Loucy (cell line): ENCODE data around the gene MAP3K10.

Source experiments
- EZH2phosphoT487 ChIP-seq: fragments of 200-600 bp; IDR thresholded peaks from 2 replicates; pipeline ENCODE4 v1.6.1; 2018; ENCODE audit warnings: antibody characterized with exemption, mild to moderate bottlenecking, moderate library complexity, borderline replicate concordance
- TF ChIP-seq, protein P1 (sequence below): fragments of 200-600 bp; sonication (generic); conservative IDR thresholded peaks from 2 replicates; pipeline ENCODE4 v1.5.1; 2014; ENCODE audit warnings: mild to moderate bottlenecking, antibody characterized with exemption, low read length

DNA sequence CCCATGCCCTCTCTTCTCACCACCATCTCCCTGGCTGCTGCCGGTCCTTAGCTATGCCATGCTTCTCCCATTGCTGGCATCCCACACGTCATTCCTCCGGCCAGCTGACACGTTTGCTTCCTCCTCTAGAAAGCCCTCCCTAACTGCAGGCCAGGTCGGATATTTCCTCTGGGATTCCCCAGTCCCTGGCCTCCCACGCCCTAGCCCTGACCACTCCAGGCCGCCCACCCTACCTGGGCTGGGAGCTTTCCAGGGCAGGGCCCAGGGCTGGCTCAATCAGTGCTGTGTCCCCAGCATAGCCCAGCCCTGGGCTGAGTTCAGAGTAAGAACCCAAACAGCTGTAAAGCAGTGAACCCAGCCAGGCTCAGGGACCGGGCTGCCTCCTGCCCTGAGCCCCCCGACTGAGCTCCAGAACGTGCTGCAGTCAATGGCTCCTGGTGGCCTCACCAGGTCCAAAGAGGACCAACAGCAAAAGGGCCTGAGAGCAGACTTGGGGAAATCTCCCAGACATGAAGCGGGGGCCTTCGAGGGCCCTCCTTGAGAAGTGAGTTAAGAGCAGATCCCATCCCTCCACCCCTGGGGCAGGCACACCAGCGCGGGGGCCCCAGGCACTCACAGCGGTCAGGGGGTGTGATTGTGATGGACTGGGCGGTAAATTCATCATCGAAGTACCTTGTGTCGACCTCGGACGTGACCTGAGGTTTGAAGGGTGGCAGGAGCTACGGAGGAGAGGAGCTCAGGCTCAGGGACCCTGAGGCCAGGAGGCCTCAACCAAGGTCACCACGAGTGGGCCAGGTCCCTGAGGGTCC lies 43.4 kb downstream of the MAP3K10 start:
- TF ChIP-seq, protein P1, sequence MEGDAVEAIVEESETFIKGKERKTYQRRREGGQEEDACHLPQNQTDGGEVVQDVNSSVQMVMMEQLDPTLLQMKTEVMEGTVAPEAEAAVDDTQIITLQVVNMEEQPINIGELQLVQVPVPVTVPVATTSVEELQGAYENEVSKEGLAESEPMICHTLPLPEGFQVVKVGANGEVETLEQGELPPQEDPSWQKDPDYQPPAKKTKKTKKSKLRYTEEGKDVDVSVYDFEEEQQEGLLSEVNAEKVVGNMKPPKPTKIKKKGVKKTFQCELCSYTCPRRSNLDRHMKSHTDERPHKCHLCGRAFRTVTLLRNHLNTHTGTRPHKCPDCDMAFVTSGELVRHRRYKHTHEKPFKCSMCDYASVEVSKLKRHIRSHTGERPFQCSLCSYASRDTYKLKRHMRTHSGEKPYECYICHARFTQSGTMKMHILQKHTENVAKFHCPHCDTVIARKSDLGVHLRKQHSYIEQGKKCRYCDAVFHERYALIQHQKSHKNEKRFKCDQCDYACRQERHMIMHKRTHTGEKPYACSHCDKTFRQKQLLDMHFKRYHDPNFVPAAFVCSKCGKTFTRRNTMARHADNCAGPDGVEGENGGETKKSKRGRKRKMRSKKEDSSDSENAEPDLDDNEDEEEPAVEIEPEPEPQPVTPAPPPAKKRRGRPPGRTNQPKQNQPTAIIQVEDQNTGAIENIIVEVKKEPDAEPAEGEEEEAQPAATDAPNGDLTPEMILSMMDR = no peak
- TF ChIP-seq EZH2phosphoT487 = no peak
